IPS DF 4.7 (cell line): ENCODE data around the gene ZBTB22.
"Not testable (repeated sequence)": the region's sequence is repeated elsewhere in the genome, so short reads cannot be mapped to it uniquely, and the experiment has no call there.

ENCODE experiments used
- DNase-seq: peaks from one replicate; pipeline ENCODE4 v3.0.0-alpha.2; 2013; ENCODE audit warnings: low spot score; ENCODE audit errors: extremely low read depth

The ZBTB22 gene, protein sequence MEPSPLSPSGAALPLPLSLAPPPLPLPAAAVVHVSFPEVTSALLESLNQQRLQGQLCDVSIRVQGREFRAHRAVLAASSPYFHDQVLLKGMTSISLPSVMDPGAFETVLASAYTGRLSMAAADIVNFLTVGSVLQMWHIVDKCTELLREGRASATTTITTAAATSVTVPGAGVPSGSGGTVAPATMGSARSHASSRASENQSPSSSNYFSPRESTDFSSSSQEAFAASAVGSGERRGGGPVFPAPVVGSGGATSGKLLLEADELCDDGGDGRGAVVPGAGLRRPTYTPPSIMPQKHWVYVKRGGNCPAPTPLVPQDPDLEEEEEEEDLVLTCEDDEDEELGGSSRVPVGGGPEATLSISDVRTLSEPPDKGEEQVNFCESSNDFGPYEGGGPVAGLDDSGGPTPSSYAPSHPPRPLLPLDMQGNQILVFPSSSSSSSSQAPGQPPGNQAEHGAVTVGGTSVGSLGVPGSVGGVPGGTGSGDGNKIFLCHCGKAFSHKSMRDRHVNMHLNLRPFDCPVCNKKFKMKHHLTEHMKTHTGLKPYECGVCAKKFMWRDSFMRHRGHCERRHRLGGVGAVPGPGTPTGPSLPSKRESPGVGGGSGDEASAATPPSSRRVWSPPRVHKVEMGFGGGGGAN

DNA sequence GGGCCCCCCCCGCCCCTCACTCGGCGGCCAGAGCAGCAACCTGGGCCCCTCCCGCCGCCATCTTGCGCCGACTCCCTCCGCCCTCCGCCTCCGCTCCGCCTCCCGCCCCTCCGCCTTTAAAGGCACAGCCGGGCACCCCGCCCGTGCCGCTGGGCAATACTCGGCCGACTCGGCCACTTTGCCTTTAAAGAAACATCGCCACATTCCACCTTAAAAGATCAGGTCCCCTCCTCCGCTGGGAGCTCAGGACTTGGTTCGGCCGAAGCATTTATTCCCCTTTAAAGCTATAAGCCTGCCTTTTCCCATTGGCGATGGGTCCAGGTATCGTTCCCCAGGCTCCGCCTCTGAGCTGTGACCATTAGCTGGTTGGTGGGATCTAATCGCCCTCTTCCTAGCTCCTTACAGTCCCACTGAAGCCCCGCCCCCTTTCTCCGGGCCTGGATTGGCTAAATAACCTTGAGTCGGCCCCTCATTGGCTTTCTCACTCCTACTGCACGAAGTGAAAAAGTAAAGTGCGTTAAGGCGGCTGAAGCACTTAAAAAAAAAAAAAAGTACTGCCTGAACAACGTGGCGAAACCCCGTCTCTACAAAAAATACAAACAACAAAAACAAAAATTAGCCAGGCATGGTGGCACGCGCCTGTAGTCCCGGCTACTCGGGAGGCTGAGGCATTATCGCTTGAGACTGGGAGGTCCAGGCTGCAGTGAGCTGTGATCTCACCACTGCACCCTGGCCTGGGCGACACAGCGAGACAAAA lies at the start of gene ZBTB22:
TSS of gene ZBTB22 (minus strand) at position 76 of the 757 bp plus-strand sequence. CDS start 828 bp downstream, outside the sequence.
- peak; percentile 98 for DNase-seq

DNA sequence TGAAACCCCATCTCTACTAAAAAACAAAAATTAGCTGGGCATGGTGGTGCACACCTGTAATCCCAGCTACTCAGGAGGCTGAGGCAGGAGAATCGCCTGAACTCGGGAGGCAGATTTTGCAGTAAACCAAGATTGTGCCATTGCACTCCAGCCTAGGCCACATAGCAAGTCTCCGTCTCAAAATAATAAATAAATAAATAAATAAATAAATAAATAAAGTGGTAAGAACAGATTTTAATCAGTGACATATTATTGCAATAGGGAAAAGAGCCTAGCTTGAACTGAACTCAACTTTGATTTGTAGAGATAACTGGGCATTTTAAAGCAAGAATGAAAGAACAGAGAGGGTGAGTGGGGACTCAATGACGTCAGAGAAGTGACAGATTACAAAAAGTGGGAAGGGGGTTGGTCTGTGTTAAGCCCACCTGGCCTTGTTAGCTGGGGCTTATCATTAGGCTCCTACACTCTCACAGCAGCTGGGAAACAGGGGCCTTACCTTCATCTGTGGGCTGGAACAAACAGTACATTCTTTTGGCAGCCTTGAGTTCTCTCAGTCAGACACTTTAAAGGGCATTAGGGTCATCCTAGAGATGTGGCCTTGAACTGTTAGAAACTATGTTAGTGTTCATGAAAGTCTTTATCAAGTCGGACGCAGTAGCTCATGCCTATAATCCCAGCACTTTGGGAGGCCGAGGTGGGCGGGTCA lies 49.6 kb upstream of the ZBTB22 start:
- no peak for DNase-seq

DNA sequence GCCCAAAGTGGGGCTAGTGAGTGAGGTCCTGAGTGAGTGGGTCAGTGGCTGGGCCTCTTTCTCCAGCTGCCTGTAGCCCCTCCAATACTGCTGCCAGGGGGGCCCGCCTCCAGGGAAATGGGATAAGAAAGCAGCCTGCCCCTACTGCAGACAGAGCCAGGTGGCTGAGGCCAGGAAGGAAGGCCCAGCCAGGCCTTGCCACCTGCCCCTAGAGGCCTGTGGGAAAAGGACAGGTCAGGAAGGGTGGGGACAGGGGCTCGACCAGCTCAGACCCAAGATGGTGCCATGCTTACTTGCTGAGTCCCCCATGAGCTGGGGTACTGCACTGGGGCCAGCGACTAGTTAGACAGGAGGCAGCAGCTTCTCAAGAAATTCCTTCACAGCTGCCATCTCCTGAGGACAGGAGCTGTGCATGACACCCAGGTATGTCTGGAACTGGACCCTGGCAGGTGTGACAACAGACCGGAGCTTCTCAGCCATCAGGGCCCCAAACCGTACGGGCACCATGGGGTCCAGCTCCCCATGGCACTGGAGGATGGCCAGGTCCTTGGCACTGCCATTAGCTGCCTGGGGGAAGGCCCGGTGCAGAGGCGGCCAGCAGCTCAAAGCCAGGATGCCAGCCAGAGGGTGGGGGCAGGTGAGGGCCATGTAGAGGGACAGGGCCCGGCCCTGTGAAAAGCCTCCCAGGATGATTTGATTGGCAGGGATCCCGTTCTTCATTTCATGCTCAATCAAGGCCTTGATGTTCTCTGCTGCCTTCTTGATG lies 47.8 kb upstream of the ZBTB22 start:
- not testable (repeated sequence) for DNase-seq

DNA sequence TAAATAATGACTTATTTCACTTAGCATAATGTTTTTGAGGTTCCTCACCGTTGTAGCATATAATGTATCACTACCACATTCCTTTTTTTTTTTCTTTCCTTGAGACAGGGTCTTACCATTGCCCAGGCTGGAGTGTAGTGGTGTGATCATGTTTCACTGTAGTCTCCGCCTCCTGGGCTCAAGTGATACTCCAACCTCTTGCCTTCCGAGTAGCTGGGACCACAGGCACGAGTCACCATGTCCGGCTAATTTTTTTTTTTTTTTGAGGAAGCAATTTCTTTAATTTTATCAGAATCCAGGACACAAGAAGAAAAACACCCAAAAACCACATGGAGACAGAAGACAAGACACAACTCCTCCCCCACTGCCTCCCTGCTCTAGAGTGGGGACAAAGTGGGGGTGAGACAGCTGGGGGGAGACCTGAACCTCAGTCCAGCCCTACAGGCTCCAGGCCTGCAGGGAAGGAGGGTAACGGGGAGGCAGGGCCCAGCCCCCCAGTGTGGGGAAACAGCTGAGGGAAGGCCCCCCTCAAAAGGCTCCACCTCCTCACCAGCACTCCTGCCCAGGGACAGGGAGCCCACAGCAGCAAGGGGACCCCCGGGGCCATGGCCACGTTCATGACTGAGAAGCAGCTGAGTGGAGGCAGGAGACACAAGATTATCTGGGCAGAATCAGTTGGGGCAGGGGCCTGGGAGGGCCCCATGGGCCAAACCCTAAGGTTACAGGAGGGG lies 47.1 kb upstream of the ZBTB22 start:
- DNase-seq: not testable (repeated sequence)

DNA sequence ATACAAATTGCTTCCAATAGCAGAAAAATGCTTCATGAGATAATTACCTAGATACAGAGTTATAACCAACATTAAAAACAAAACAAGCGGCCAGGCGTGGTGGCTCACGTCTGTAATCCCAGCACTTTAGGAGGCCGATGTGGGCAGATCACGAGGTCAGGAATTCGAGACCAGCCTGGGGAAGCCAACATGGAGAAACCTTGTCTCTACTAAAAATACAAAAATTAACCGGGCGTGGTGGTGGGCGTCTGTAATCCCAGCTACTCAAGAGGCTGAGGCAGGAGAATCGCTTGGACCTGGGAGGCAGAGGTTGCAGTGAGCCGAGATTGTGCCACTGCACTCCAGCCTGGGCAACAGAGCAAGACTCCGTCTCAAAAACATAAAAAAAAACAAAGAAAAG lies 45.9 kb upstream of the ZBTB22 start:
- not testable (repeated sequence) for DNase-seq

DNA sequence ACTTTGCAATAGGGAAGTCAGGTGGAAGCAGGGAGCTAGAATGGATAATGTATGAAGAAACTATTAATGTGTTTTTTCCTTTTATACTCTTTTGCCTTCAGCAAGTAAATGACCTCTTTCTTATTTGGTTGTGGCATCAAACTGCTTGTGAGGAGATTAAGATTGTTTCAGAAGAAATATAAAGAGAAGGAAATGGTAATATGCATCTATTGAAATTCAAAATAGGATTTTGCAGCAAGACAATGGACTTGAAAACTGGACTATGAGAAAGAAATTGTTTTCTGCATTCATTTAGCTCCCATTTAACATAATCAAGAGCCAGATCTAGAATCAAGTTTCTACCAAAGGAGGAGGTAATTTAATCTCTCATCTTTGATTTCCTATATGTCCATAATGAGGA lies 41.8 kb upstream of the ZBTB22 start:
- DNase-seq: no peak

DNA sequence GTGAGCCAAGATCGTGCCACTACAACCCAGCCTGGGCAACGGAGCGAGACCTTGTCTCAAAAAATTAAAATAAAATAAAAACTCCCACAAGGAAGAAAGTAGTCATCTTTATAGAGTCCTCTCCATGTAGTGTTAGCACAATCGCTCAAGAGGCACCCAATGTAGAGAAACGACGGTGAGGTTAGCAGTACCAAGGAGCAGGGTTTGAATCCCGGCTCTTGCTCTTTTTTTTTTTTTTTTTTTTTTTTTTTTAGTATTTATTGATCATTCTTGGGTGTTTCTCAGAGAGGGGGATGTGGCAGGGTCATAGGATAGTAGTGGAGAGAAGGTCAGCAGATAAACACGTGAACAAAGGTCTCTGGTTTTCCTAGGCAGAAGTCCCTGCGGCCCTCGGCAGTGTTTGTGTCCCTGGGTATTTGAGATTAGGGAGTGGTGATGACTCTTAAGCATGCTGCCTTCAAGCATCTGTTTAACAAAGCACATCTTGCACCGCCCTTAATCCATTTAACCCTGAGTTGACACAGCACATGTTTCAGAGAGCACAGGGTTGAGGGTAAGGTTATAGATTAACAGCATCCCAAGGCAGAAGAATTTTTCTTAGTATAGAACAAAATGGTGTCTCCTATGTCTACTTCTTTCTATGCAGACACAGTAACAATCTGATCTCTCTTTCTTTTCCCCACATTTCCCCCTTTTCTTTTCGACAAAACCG lies 39.8 kb upstream of the ZBTB22 start:
- DNase-seq: not testable (repeated sequence)

DNA sequence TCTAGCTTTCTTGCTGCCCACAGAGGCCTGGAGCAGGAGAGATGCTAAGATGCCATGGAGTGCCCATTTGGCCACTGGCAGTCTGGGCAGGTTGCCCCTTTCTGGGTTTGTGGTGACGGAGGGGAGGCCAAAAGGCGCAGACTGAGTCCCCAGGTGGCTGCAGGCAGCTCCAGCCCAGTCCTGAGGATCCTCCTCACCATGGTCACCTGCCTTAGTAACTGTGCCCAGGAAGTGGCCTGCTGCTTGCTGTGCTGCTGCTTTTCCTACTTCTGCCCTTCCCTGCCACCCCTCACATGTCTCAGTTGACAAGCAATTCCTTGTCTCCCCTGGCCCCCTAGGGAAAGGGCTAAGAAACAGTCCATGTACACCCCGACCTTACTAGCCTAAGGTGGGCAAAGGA lies 38.8 kb upstream of the ZBTB22 start:
- DNase-seq: no peak

DNA sequence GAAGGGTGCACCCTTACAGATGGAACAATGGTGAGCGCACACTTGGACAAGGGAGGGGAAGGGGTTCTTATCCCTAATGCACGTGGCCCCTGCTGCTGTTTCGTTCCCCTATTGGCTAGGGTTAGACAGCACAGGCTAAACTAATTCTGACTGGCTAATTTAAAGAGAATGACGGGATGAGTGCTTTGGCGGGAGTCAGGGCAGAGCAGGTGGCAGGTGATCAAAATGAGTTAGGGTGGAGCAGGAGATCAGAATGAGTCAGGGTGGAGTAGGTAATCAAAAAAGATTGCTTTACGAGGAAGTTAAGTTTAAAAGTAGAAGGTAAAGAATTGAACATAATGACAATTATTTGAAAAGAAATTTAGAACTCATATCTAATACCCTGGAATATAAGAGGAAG lies 38.3 kb upstream of the ZBTB22 start:
- DNase-seq: not testable (repeated sequence)

DNA sequence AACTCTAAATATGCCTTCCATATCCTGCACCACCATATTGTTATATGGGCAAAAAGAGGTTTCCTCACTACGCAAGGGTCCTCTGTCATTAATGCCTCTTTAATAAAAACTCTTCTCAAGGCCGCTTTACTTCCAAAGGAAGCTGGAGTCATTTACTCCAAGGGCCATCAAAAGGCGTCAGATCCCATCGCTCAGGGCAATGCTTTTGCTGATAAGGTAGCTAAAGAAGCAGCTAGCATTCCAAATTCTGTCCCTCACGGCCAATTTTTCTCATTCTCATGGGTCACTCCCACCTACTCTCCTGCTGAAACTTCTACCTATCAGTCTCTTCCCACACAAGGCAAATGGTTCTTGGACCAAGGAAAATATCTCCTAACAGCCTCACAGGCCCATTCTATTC lies 30.3 kb upstream of the ZBTB22 start:
- DNase-seq: no peak

DNA sequence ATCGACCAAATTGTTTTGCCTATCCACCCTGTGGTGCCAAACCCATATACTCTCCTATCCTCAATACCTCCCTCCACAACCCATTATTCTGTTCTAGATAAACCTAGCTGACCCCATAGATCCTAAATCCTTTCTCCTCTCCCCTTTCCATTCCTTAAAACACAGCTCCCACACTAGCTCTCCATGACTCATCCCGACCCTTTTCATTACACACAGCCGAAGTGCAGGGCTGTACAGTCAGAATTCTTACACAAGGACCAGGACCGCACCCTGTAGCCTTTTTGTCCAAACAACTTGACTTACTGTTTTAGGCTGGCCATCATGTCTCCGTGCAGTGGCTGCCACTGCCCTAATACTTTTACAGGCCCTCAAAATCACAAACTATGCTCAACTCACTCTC lies 29.4 kb upstream of the ZBTB22 start:
- not testable (repeated sequence) for DNase-seq

DNA sequence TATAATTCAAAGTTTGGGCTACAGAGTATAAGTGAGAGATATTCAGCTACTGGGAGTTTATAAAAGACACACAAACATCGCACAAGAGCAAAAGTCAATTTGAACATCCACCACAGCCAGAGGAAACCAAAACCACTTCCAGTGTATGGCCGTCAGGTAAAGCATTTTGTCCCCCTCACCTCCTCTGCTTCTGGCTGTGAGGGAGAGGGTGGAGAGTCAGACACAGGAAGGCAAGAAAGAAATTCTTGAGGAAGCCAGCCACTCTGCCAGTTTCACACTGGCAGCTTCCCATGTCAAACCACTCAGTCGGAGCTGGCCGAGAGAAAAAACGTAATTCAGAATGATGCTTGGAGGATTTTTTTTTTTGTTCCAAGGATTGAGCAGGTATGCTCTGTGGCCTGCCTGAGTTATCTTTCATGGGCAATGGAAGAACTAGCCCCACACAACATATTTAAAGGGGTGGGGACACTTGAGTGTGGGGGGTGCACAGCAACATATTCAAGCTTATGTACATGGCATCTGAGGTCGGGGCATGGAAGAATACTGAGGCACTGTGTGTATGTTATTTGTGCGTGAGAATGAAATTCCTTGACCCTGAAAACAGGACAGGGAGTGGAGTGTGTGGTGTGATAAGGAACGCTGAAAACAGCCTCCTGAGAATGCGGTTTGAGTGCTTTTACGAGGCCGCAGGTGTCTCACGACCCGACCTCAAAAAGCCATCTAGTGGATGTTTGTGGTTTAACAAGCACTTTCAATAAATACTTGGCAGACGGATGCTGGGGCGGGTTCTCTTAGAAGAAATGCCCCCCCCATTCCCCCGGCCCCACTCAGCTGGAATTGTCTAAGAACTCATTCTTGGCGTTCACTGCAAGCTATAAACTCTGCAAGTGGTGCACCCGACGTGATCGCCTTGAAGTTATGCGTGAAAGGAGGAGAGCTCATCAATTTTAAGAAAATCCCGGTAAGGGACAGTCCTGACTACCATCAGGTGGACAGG lies 27.5 kb upstream of the ZBTB22 start:
- DNase-seq: no peak

DNA sequence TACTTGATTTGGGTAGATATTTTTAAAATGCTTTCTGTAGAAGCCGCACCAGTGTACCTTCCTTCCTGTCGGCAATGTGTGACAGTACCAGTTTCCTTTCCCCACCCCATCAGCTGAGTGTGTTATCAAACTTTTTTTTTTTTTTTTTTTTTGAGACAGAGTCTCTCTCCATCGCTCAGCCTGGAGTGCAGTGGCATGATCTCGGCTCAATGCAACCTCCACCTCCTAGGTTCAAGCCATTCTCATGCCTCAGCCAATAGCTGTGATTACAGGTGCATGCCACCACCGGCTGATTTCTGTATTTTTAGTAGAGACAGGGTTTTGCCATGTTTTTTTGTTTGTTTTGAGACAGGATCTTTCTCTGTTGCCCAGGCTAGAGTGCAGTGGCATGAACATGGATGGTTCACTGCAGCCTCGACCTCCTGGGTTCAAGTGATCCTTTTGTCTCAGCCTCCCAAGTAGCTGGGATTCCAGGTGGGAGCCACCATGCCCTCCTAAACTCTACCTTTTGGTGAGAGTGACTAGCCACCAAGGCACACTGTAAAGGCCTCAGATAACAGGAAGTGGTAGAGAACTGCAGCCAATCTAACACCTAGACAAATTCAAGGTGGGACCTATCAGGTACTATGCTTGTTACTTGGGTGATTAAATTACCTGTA lies 26.5 kb upstream of the ZBTB22 start:
- DNase-seq: no peak

DNA sequence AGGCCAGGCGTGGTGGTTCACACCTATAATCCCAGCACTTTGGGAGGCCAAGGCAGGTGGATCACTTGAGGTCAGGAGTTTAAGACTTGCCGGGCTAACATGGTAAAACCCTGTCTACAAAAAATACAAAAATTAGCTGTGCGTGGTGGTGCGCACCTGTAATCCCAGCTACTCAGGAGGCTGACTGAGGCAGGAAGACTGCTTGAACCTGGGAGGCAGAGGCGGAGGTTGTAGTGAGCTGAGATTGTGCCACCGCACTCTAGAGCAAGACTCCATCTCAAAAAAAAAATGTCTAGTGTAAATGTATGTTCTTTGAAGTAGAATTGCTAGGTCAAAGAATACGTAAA lies 26.0 kb upstream of the ZBTB22 start:
- not testable (repeated sequence) for DNase-seq

DNA sequence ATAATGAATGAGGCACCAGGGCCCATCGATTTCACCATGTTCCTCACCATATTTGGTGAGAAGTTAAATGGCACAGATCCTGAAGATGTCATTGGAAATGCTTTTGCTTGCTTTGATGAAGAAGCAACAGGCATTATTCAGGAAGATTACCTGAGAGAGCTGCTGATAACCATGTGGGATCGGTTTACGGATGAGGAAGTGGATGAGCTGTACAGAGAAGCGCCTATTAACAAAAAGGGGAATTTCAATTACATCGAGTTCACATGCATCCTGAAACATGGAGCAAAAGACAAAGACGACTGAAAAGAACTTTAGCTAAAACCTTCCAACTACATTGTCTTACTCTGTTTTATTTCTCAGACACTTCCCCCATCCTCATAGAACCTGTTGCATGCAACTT lies 21.6 kb upstream of the ZBTB22 start:
- DNase-seq: no peak

DNA sequence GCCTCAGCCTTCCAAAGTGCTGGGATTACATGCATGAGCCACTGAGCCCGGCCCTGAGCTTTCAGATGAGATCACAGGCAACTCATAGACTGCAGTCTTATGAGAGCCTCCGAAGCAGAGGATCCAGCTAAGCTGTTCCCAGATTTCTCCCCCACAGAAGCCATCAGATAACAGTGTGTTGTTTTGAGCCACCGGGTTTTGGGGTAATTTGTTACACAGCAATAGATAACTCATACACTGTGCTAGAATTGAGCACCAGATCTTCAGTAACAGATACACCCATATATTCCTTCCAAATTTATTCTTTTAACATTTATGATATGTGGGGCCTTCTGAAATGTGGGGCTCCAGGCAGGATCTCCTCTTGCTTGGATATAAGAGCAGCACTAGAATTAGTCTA lies 19.0 kb upstream of the ZBTB22 start:
- no peak for DNase-seq

DNA sequence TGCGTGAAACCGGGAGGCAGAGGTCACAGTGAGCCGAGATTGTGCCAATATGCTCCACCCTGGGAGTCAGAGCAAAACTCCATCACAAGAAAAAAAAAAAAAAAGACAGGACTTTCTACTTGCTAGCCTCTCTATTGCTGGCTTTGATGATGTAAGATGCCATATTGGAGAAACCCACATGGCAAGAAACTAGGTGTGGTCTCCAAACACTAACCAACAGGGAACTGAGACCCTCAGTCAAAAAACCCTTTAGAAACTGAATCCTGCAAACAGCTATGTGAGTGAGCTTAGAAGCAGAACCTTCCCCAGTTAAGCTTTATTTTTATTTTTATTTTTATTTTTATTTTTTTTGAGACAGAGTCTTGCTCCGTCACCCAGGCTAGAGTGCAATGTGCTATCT lies 18.4 kb upstream of the ZBTB22 start:
- DNase-seq: no peak

DNA sequence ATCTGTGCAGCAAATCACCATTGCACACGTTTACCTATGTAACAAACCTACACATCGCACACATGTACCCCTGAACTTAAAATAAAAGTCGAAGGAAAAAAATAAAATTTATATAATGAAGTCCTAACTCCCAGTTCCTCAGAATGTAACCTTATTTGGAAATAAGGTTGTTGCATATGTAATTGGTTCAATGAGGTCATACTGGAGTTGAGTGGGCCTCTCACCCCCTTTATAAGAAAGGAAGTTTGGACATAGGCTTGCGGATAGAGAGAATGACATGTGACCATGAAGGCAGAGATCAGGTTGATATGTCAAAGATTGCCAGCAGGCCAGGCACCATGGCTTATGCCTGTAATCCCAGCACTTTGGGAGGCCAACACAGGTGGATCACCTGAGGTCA lies 16.1 kb upstream of the ZBTB22 start:
- no peak for DNase-seq
